GM18526 (cell line): ENCODE measurements around the gene IL17RB.
A peak's percentile ranks its signal among the peaks of the same experiment; 100 is the strongest.

Experiments used
- POLR2A ChIP-seq: IDR thresholded peaks from 3 replicates; pipeline ENCODE4 v1.6.1; 2011; ENCODE audit not compliant: insufficient read length; ENCODE audit errors: extremely low read depth

The IL17RB gene, protein sequence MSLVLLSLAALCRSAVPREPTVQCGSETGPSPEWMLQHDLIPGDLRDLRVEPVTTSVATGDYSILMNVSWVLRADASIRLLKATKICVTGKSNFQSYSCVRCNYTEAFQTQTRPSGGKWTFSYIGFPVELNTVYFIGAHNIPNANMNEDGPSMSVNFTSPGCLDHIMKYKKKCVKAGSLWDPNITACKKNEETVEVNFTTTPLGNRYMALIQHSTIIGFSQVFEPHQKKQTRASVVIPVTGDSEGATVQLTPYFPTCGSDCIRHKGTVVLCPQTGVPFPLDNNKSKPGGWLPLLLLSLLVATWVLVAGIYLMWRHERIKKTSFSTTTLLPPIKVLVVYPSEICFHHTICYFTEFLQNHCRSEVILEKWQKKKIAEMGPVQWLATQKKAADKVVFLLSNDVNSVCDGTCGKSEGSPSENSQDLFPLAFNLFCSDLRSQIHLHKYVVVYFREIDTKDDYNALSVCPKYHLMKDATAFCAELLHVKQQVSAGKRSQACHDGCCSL

DNA sequence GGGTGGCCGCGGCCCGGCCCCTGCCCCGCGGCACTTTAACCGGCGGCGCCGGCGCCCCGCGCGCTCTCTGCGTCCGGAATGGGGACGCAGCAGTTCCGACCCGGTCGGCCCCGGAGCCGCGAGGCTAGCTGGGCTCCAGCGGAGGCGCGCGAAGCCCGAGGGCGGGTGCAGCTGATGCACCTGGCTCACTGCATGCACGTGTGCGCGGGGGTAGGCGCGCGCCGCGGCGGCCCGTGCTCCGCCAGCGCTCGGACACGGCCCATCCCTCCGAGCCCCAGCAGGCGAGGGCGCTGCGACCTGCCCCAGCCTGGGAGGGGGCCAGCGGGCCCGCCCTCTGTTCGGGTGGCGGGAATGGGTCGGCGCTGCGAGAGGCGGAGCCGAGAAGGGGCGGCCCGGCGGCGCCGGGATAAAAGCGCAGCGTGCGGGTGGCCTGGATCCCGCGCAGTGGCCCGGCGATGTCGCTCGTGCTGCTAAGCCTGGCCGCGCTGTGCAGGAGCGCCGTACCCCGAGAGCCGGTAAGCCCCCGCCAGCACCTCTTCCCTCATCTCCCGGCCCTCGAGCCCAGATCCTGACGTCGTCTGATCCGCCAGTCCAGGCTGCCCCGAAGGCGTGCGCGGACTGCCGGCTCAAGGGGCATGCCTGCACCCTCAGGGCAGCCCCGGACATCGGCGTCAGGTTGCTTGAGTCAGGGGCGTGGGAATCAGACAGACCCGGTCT, at the start of gene IL17RB, which contains the start of gene CHDH:
TSS of gene IL17RB (plus strand) at position 435 of the 717 bp plus-strand sequence. CDS start at position 456, 21 bp downstream.
TSS of gene CHDH (minus strand) at position 286 of the 717 bp plus-strand sequence. CDS start 22,411 bp downstream, outside the sequence.
- peak; percentile 93 for TF ChIP-seq POLR2A

DNA sequence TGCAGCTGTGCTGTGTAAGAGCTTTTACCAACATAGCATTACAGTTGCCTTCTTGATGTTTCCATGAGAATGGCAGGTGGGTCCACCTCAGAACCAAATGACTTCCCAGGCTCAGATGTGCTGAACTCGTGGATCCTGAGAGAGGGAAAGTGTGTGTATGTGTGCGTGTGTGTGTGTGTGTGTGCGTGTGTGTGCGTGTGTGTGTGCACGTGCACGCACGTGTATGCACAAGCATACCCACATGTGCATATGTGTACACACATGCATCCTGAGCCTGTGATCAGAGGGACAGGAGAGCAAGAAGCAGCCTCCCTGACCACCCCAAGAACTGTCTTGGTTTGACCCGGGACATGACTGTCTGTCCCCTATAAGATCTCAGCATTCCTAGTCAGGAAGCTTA, 48.2 kb upstream of the IL17RB start:
- no peak for TF ChIP-seq POLR2A

DNA sequence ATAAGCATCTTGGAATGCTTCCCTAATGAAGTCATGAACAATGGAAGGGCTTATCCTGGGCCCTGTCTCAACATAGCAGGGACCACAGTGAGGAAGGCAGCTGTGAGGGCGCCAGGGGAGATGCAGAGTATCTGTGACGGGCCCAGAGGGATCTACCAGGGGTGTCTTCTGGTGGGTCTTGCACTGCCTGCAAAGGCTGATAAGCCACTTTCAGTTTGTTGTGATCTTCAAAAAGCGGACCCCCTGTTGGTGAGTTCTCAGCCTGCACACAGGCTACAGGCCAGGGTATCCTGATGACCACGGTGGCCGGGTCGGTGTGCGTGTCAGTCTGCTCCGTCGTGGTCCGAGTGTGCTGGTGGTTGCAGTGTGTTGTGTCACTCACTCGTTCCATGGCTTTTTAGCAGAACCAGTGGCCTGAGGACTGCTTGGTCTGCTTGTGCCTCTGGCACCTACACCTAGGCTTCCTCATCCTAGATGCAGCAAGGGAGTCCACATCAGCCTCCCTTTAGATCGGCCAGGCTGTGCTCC, 47.0 kb upstream of the IL17RB start:
- no peak for TF ChIP-seq POLR2A

DNA sequence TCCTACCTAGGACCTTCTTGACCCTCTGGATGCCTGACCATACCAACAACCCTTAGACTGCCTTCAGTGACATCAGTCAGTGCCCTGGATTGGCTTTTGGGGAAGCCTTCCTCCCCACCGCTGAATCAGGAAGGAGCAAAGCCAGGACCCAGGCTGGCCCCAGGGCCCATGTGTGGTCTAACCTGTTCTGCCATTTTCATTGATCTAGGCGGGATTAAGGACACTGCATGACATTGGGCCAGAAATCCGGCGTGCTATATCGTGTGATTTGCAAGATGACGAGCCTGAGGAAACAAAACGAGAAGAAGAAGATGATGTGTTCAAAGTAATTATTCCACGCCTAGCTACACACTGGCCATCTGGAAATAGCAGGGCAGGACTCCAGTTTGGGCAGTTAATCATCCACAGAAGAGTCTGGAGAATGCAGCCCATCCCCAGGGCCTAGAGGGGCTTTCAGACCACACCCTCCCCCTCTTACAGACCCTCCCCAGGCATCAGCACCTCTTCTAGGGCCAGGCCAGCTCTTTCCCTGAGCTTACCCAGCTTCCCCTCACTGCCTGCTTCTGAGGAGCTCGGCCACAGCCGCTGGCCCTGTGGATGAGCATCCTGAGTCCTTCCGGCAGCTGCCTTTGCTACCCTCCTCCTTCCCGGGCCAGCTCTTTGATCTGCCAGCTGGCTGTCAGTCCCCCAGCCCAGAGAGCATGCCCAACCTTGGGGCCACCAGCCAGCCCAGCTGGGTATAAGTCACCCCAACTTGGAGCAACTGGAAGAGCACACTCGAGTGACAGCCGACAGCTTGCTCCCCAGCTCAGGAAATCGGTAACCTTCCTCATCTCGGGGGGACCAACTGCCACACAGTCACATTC, 46.1 kb upstream of the IL17RB start:
- no peak for TF ChIP-seq POLR2A

DNA sequence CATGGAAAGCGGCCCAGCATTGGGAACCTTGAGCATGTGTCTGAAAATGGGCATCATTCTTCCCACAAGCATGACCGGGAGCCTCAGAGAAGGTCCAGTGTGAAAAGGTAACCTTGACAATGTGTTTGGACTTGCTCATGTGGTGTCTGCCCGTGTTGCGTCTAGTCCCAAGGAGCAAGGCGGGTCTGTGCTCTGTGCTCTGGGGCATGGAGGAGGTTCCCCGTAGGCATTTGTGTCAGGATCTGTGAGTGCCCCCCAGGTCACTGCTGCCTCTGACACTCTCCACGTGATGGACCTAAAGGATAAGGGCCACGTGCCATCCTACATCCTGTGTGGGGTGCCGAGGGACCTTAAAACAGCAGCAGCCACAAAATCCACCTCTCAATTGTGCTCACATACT, 45.0 kb upstream of the IL17RB start:
- no peak for TF ChIP-seq POLR2A

DNA sequence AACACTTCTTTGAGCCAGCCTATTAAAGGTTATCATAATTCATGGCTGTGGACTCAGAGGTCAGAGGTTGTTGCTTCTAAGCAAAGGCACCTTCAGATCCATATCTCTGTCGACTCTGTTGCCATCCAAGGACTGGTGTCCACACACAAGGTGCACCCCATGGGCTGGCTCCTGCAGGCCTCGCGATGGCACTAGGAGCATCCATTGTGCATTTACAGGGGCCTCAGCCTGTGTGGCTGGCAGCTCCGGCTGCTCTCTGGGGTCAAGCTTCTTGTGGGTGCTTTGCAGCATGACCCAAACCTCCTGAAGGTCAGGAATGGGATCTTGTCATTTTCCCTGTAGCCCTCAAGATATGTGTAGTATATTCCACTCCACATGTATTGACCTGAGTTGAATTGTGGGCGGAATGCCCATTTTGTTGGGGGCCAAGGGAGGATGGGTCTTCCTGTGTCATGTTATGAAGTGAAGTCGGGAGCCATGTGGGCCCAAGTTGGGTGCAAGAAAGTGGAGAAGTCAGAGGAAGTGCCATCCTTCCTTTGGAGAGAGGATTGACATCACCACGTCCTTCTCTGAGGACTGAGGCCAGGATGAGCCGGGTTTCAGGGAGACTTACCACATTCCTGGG, 44.0 kb upstream of the IL17RB start:
- no peak for TF ChIP-seq POLR2A

DNA sequence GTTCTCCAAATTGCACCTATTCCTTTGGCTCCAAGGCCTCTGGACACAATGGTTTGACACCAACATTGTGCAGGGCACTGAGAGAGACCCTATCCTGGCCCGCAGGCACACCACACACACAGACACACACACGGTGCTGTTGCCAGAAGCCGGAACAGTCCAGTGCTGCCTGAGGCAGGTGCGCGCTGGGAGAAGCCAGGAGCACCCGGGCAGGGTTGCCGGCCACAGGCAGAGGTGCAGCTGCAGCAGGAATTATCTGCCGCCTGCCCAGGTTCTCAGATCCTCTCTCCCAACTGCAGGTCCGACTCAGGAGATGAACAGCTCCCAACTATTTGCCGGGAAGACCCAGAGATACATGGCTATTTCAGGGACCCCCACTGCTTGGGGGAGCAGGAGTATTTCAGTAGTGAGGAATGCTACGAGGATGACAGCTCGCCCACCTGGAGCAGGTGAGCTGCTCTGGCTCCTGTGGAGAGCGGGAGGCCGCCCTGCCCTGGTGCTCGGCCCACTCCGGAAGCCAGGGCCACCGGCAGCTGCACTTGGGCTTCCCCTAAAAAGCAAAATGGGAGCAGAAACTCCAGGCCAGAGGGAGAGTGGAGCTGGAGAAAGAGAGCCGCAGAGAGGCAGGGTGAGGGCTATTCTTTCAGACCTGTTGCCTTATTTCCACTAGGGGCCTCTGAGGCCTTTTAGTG, 43.1 kb upstream of the IL17RB start:
- TF ChIP-seq POLR2A: no peak

DNA sequence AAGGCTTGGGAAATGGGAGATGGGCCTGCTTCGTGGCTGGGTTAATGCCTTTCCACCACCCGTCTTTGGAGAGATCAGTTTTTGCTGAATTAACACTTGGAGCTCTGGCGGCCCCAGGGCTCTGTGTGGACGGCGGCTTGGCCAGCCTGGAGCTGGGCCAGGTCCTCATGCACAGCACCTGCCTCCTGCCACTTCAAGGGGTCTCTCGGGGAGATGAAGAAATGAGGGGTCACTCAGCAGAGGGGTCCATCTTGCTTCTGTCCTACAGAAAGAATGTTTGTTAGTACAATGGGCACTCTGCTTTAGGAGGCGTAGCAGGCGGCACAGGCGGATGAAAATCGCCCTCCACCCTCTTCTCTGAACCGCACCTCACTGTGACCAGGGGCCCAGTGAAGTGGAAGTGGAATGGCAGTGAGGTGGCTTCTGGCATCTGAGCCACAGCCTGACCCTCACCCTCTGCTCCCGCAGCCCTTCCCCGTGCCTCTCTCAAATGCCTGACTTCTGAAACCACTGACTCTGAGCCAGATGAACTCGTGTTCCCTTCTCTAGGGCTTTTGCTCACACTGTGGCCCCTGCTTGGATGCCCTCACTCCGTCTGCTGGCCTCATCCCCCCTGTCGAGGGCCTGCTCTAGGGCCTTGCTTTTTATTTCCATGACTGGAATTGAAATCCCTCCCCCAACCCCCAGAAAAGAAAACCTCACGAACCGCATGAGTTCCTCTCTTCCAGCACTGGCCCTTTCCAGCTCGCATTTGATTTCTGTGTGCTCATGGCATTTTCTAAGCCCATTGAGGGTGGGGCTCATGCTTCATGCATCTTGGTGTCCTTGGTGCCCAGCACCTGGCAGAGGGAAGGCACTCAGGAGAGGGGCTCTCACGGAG, 42.3 kb upstream of the IL17RB start:
- no peak for TF ChIP-seq POLR2A

DNA sequence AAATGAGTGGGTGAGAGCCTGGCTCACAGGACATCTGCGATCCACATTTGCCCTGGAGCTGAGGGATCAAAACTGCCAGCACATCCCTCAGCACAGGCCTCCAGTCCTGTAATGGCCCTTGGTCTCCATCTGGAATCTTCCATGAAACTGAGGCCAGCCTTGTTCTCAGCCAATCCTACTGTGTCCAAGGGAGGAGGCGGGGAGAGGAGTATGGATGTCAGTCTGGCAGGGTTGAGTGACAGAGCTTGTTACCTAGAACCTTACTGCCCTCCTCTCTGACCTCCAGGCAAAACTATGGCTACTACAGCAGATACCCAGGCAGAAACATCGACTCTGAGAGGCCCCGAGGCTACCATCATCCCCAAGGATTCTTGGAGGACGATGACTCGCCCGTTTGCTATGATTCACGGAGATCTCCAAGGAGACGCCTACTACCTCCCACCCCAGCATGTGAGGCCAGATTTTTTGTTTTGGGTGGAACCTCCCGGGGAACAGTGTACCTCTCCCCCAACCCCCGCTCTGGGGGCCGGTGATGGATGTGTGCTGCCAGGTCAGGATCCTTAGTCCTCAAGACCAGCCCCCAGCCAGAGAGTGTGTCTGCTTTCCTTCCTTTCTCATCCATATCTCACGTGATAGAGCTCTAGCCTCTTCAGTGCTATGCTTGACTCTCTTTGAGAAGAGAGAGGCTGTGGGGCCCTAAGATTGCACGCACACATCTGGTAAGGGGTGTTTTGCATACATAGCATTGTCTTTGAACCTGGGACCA, 41.5 kb upstream of the IL17RB start:
- no peak for TF ChIP-seq POLR2A

DNA sequence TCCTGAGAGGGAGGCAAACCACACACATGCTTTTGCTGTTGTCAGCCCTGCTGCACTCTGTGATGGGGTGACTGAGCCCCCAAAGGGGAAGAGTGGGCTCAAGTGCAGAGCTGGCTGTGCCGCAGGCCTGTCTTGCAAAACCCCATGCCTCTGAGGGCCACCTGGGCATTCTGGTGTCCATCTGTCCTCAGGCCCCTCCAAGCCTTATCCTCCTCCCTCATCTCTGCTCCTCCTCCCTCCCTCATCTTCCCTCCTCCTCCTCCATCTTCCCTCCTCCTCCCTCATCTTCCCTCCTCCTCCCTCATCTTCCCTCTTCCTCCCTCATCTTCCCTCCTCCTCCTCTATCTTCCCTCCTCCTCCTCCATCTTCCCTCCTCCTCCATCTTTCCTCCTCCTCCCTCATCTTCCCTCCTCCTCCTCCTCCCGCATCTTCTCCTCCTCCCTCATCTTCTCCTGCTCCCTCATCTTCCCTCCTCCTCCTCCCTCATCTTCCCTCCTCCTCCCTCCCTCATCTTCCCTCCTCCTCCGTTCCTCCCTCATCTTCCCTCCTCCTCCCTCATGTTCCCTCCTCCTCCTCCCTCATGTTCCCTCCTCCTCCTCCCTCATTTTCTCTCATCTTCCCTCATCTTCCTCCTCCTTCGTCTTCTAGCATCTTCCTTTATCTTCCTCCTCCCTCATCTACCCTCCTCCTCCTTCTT, 40.8 kb upstream of the IL17RB start:
- TF ChIP-seq POLR2A: no peak
